HepG2 (cell line): Measurements from ENCODE around the gene PCYOX1L. TPM values are rescaled to one million over a fixed set of nuclear protein-coding genes. Genes with fewer than 3 reads are reported as not detected.

Experiments
- ATAC-seq: fragments of 200-7000 bp; cut with Tn5 transposase; 3 replicates; pipeline ENCODE4 v1.9.1; 2020; ENCODE audit warnings: mild to moderate bottlenecking, moderate library complexity
- Bru-seq: library from RNA; stranded (reverse); fragments of 400-500 nt; gene quantifications from one replicate; lab custom pipeline; 2021; lab: Mats Ljungman, UMichigan
- BruChase-seq, 2 experiments: library from RNA; stranded (reverse); fragments of 400-500 nt; gene quantifications; one replicate each; lab custom pipeline; 2021; lab: Mats Ljungman, UMichigan
- BruUV-seq: library from RNA; stranded (reverse); fragments of 400-500 nt; replicated peaks from 2 replicates; lab custom pipeline; 2021; lab: Mats Ljungman, UMichigan
- CTCF ChIA-PET: fragments of 300-600 bp; formaldehyde crosslinking; extraction: SDS; loops from one replicate; lab custom pipeline; 2021; ENCODE audit warnings: low total read pairs, inconsistent platforms, low intra/inter-chr PET ratio; lab: Yijun Ruan, JAX
- POLR2A ChIA-PET: fragments of 350-600 bp; sonication (Branson Sonifier 250); formaldehyde crosslinking; loops from one replicate; lab custom pipeline; 2020; ENCODE audit warnings: antibody characterized with exemption, inconsistent platforms; lab: Yijun Ruan, JAX
- DNase-seq: peaks from one replicate; pipeline ENCODE4 v3.0.0-alpha.2; 2015; ENCODE audit warnings: low spot score
- FAIRE-seq: peaks from 3 replicates; lab custom pipeline; 2011; peaks lifted over from hg19 to GRCh38; lab: Jason Lieb, UNC
- H2AFZ ChIP-seq: one replicate; pipeline ENCODE4 v1.6.1; 2011; ENCODE audit warnings: low read length, inconsistent platforms
- H3K27ac ChIP-seq: fragments of 300-600 bp; 3 replicates; pipeline ENCODE4 v1.8.0; 2011; ENCODE audit warnings: mixed run types, mild to moderate bottlenecking, mixed read lengths, low read length, inconsistent platforms; ENCODE audit not compliant: insufficient read depth; ENCODE audit errors: extremely low read length
- H3K27me3 ChIP-seq, 2 experiments: fragments of 200-600 bp in 1 of 2; 2 replicates in 1 of 2; 3 replicates in 1 of 2; pipeline versions ENCODE4 v1.6.0 to v1.8.0; 2011; ENCODE audit warnings: low read length in 2 of 2, mild to moderate bottlenecking in 2 of 2, moderate library complexity in 2 of 2, inconsistent platforms in 1 of 2; ENCODE audit not compliant: insufficient read depth in 2 of 2, control insufficient read depth in 1 of 2
- H3K36me3 ChIP-seq, 2 experiments: fragments of 200-600 bp in 1 of 2; replicated peaks in 1 of 2; 2 replicates in 1 of 2; 3 replicates in 1 of 2; pipeline versions ENCODE4 v1.5.1 to v1.8.0; 2011; ENCODE audit warnings: low read length in 2 of 2, inconsistent platforms in 1 of 2; ENCODE audit not compliant: insufficient read depth in 2 of 2, control insufficient read depth in 1 of 2
- H3K4me1 ChIP-seq: 2 replicates; pipeline ENCODE4 v1.5.1; 2012; ENCODE audit warnings: low read length, inconsistent platforms; ENCODE audit not compliant: insufficient read depth
- H3K4me2 ChIP-seq: 2 replicates; pipeline ENCODE4 v1.6.0; 2011; ENCODE audit warnings: low read depth, low read length, inconsistent platforms
- H3K4me3 ChIP-seq, 3 experiments: fragments of 200-600 bp in 1 of 3; sonication (generic), shearing (Covaris generic) in 1 of 3; replicated peaks in 1 of 3; 2 replicates each; pipeline ENCODE4 v1.5.1; 2011 to 2016; ENCODE audit warnings: low read length in 3 of 3, inconsistent platforms in 2 of 3, low read depth in 2 of 3, mild to moderate bottlenecking in 2 of 3, control low read depth in 1 of 3, mixed read lengths in 1 of 3; ENCODE audit not compliant: insufficient read depth in 1 of 3
- H3K79me2 ChIP-seq: one replicate; pipeline ENCODE4 v1.6.1; 2011; ENCODE audit warnings: low read length, inconsistent platforms; ENCODE audit not compliant: insufficient read depth
- H3K9ac ChIP-seq: 2 replicates; pipeline ENCODE4 v1.6.0; 2011; ENCODE audit warnings: mild to moderate bottlenecking, low read depth, low read length, inconsistent platforms; ENCODE audit not compliant: insufficient read depth
- H3K9me3 ChIP-seq: 2 replicates; pipeline ENCODE4 v1.5.1; 2012; ENCODE audit warnings: mild to moderate bottlenecking, low read length
- H4K20me1 ChIP-seq: 2 replicates; pipeline ENCODE4 v1.6.0; 2011; ENCODE audit warnings: inconsistent platforms, mild to moderate bottlenecking, low read length, moderate library complexity; ENCODE audit not compliant: insufficient read depth
- CREB1 ChIP-seq, 2 experiments: fragments of 450-650 bp in 1 of 2; IDR thresholded peaks; 2 replicates each; pipeline ENCODE4 v1.6.1; 2016 to 2017; ENCODE audit warnings: control low read depth in 1 of 2, mild to moderate bottlenecking in 1 of 2, missing compliant biosample characterization in 1 of 2, missing genetic modification characterization in 1 of 2
- GATAD1 ChIP-seq: IDR thresholded peaks from 2 replicates; pipeline ENCODE4 v1.6.1; 2016; ENCODE audit warnings: missing genetic modification reagents, missing compliant biosample characterization
- HDAC1 ChIP-seq: sonication (generic); formaldehyde crosslinking; IDR thresholded peaks from 2 replicates; pipeline ENCODE4 v1.5.1; 2020; ENCODE audit warnings: mild to moderate bottlenecking, missing genetic modification reagents
- RNF2 ChIP-seq: fragments of 450-650 bp; conservative IDR thresholded peaks from 2 replicates; pipeline ENCODE4 v1.6.1; 2016; ENCODE audit warnings: low read depth
- ZNF124 ChIP-seq: sonication (generic); formaldehyde crosslinking; IDR thresholded peaks from 2 replicates; pipeline ENCODE4 v1.4.0; 2020; ENCODE audit warnings: missing genetic modification reagents
- WGBS: methylation state at CpG from one replicate; pipeline ENCODE4 v1.1.6; 2017; ENCODE audit warnings: low lambda C conversion rate; 5-methylcytosine and 5-hydroxymethylcytosine counted together
- in situ Hi-C: cut with HindIII; loops from 2 replicates; pipeline ENCODE4 v1.10.0; 2017; ENCODE audit warnings: low pct_unique_long_range_greater_than_20kb; ENCODE audit not compliant: extremely low pct_ligation_motif_present
- intact Hi-C: fragments of 100-400 bp; cut with micrococcal nuclease; formaldehyde crosslinking; loops from one replicate; pipeline ENCODE4 v1.10.0; 2022; ENCODE audit not compliant: unreplicated experiment
- long read RNA-seq, 2 experiments: library from RNA in 1 of 2; library from polyadenylated mRNA in 1 of 2; stranded (forward) in 1 of 2; unstranded in 1 of 2; transcript quantifications; one replicate each; pipeline ENCODE4 v2.0.0, GENCODE V29; 2019 to 2022
- polyA minus RNA-seq, 3 experiments: library from RNA; depleted of rRNA, polyadenylated mRNA; stranded (reverse); fragments of >200 nt; gene quantifications; 2 replicates each; pipeline ENCODE4 v1.2.3, GENCODE V29; 2011; ENCODE audit warnings: low replicate concordance in 1 of 3
- polyA plus RNA-seq, 8 experiments: library from polyadenylated mRNA; depleted of rRNA in 3 of 8; stranded (reverse) in 7 of 8; unstranded in 1 of 8; fragments of >200 nt; fragmentation: Illumina TruSeq in 4 of 8; extraction: Trizol in 4 of 8; gene quantifications; 2 replicates each; pipeline versions ENCODE4 v1.2.1 to v1.2.3, GENCODE V29; 2011 to 2016; ENCODE audit warnings: low read depth in 4 of 8, missing spikeins in 1 of 8, mixed read lengths in 1 of 8; ENCODE audit not compliant: insufficient read depth in 1 of 8
- total RNA-seq, 5 experiments: library from RNA; depleted of rRNA; stranded (reverse); fragments of >200 nt; fragmentation: Illumina TruSeq; extraction: Trizol; gene quantifications; 2 replicates each; pipeline ENCODE4 v1.2.3, GENCODE V29; 2016; ENCODE audit warnings: low read depth in 1 of 5
- TF ChIP-seq, protein P1 (sequence below): sonication (generic); formaldehyde crosslinking; IDR thresholded peaks from 2 replicates; pipeline ENCODE4 v1.4.0; 2020; ENCODE audit warnings: mild to moderate bottlenecking, missing genetic modification reagents

The PCYOX1L gene, protein sequence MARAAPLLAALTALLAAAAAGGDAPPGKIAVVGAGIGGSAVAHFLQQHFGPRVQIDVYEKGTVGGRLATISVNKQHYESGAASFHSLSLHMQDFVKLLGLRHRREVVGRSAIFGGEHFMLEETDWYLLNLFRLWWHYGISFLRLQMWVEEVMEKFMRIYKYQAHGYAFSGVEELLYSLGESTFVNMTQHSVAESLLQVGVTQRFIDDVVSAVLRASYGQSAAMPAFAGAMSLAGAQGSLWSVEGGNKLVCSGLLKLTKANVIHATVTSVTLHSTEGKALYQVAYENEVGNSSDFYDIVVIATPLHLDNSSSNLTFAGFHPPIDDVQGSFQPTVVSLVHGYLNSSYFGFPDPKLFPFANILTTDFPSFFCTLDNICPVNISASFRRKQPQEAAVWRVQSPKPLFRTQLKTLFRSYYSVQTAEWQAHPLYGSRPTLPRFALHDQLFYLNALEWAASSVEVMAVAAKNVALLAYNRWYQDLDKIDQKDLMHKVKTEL
- total RNA-seq (2016; rRNA removed; fragmentation: Illumina TruSeq; extraction: Trizol) (0.24 and 1.00 TPM in 2 replicates), polyA plus RNA-seq (2011; rRNA removed) (3.7 and 5.6 TPM in 2 replicates), polyA minus RNA-seq (2011; rRNA and poly(A)+ RNA removed; ENCODE audit: low replicate concordance) (4.6 and 4.7 TPM in 2 replicates), Bru-seq, nascent RNA (percentile 34 among the genes with signal in this experiment), BruChase-seq, experiment 1, labeled RNA remaining after a 6-hour chase (percentile 39 among the genes with signal in this experiment), BruChase-seq, experiment 2, labeled RNA remaining after a 2-hour chase (percentile 40 among the genes with signal in this experiment)
- 0.10 and 0.26 TPM in 2 replicates for total RNA-seq (2016; cell fraction: cytosol; rRNA removed; fragmentation: Illumina TruSeq; extraction: Trizol; ENCODE audit: low read depth)
- total RNA-seq (2016; cell fraction: insoluble cytoplasmic fraction; rRNA removed; fragmentation: Illumina TruSeq; extraction: Trizol), result 0.27 and 0.78 TPM in 2 replicates
- 0.24 and 0.56 TPM in 2 replicates for total RNA-seq (2016; cell fraction: membrane; rRNA removed; fragmentation: Illumina TruSeq; extraction: Trizol)
- 1.0 and 1.1 TPM in 2 replicates for total RNA-seq (2016; cell fraction: nucleus; rRNA removed; fragmentation: Illumina TruSeq; extraction: Trizol)
- 3.7 and 4.7 TPM in 2 replicates for polyA plus RNA-seq (2011; cell fraction: cytosol; rRNA removed)
- 5.2 TPM in 2 replicates for polyA plus RNA-seq (2011; cell fraction: nucleus; rRNA removed)
- 3.3 and 4.0 TPM in 2 replicates for polyA plus RNA-seq (2012)
- 0.16 TPM in 1 of 2 replicates, not detected in the other for polyA plus RNA-seq (2016; cell fraction: cytosol; fragmentation: Illumina TruSeq; extraction: Trizol; ENCODE audit: low read depth)
- 0.26 and 0.53 TPM in 2 replicates for polyA plus RNA-seq (2016; cell fraction: insoluble cytoplasmic fraction; fragmentation: Illumina TruSeq; extraction: Trizol; ENCODE audit: low read depth)
- 0.11 and 0.14 TPM in 2 replicates for polyA plus RNA-seq (2016; cell fraction: membrane; fragmentation: Illumina TruSeq; extraction: Trizol; ENCODE audit: low read depth)
- polyA plus RNA-seq (2016; cell fraction: nucleus; fragmentation: Illumina TruSeq; extraction: Trizol; ENCODE audit: insufficient read depth, low read depth), result 2.1 and 2.8 TPM in 2 replicates
- 1.8 and 2.4 TPM in 2 replicates for polyA minus RNA-seq (2011; cell fraction: cytosol; rRNA and poly(A)+ RNA removed)
- 2.3 and 4.6 TPM in 2 replicates for polyA minus RNA-seq (2011; cell fraction: nucleus; rRNA and poly(A)+ RNA removed)
- long read RNA-seq, experiment 1, partial matches to known transcripts, result 0 of 4 reads
- long read RNA-seq, experiment 1, other reads (novel, unspliced or antisense), result 0 of 4 reads
- long read RNA-seq, experiment 2, partial matches to known transcripts, result 1 of 5 reads
- long read RNA-seq, experiment 2, other reads (novel, unspliced or antisense), result 2 of 5 reads

DNA sequence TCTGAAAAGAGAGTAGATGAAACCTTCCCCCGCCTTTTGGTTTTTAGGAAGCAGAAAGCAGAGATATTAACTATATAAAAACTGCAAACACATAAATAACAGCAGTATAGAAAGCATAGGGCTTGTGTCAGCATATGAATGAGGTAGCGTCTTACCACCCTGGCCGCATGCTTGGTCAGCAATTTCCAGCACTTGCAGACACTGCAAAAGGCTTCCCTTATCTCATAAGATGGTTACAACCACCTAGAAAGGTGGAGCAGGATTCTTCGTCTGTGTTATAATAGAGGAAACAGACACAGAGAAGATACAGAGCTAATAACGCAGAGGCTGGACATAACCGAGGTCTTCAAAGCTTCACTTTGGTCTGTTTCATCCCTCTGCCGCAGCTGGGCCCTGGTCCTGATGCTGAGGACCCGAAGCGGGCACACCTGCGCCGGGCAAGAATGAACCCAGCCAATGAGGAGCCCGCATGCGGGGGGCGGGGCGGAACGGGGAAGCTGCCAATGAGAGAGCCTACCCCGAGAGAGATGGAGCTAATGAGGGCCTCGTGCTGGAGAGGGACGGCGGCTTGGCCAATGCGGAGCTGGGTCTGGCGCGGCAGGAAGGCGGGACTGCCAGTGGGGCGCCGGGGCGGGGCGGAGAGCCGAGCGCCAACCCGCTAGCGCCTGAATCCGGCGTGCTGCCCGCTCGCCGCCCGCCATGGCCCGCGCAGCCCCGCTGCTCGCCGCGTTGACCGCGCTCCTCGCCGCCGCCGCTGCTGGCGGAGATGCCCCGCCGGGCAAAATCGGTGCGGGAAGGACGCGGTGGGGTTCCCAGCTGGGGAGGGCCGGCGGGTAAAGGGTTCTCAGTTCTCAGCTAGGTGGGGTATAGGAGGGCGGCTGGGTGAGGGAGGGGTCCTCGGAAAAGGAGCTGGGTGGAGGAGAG, at the start of gene PCYOX1L:
Gene PCYOX1L (plus strand): TSS at position 677 of the 924 bp plus-strand sequence. CDS start 23 bp downstream, at position 700.
- ATAC-seq (peak; percentile 100), DNase-seq (peak; percentile 92), FAIRE-seq (peak; percentile 77)
- Histone ChIP-seq H3K4me2 (peak within 1 kb of the TSS; percentile 94), H3K27ac (no peak within 1 kb of the TSS), H4K20me1 (no peaks in the 10 kb centered on the region), H3K27me3 (no peaks in the 10 kb centered on the region), H2AFZ (peak within 1 kb of the TSS; percentile 84), H3K4me1 (peaks cover 21% of the 10 kb centered on the region), H3K36me3 (peaks cover 3 to 11% of the 10 kb centered on the region in 2 experiments; a peak in 3 of 5 replicates), H3K79me2 (no peaks in the 10 kb centered on the region), H3K4me3 (peak within 1 kb of the TSS; percentile 60 to 79 (median 63)), H3K9me3 (no peaks in the 10 kb centered on the region), H3K9ac (peak within 1 kb of the TSS; percentile 44; the same call in 1 of the 2 replicates)
- intact Hi-C loops, result no loop called here
- ChIA-PET POLR2A (interaction anchor here (1.1 to 3.8 kb wide), 6 partner anchors 9 to 194 kb away, joined by 3 to 32 read pairs (median 9); partner anchors contain the start of genes CSNK1A1 and GRPEL2), CTCF (no interaction called here)
- no TSS peak for BruUV-seq
- in situ Hi-C loops, result no loop called here
- WGBS, result 5% methylated on average over 29 of the region's 61 CpGs
- TF ChIP-seq, protein P1, sequence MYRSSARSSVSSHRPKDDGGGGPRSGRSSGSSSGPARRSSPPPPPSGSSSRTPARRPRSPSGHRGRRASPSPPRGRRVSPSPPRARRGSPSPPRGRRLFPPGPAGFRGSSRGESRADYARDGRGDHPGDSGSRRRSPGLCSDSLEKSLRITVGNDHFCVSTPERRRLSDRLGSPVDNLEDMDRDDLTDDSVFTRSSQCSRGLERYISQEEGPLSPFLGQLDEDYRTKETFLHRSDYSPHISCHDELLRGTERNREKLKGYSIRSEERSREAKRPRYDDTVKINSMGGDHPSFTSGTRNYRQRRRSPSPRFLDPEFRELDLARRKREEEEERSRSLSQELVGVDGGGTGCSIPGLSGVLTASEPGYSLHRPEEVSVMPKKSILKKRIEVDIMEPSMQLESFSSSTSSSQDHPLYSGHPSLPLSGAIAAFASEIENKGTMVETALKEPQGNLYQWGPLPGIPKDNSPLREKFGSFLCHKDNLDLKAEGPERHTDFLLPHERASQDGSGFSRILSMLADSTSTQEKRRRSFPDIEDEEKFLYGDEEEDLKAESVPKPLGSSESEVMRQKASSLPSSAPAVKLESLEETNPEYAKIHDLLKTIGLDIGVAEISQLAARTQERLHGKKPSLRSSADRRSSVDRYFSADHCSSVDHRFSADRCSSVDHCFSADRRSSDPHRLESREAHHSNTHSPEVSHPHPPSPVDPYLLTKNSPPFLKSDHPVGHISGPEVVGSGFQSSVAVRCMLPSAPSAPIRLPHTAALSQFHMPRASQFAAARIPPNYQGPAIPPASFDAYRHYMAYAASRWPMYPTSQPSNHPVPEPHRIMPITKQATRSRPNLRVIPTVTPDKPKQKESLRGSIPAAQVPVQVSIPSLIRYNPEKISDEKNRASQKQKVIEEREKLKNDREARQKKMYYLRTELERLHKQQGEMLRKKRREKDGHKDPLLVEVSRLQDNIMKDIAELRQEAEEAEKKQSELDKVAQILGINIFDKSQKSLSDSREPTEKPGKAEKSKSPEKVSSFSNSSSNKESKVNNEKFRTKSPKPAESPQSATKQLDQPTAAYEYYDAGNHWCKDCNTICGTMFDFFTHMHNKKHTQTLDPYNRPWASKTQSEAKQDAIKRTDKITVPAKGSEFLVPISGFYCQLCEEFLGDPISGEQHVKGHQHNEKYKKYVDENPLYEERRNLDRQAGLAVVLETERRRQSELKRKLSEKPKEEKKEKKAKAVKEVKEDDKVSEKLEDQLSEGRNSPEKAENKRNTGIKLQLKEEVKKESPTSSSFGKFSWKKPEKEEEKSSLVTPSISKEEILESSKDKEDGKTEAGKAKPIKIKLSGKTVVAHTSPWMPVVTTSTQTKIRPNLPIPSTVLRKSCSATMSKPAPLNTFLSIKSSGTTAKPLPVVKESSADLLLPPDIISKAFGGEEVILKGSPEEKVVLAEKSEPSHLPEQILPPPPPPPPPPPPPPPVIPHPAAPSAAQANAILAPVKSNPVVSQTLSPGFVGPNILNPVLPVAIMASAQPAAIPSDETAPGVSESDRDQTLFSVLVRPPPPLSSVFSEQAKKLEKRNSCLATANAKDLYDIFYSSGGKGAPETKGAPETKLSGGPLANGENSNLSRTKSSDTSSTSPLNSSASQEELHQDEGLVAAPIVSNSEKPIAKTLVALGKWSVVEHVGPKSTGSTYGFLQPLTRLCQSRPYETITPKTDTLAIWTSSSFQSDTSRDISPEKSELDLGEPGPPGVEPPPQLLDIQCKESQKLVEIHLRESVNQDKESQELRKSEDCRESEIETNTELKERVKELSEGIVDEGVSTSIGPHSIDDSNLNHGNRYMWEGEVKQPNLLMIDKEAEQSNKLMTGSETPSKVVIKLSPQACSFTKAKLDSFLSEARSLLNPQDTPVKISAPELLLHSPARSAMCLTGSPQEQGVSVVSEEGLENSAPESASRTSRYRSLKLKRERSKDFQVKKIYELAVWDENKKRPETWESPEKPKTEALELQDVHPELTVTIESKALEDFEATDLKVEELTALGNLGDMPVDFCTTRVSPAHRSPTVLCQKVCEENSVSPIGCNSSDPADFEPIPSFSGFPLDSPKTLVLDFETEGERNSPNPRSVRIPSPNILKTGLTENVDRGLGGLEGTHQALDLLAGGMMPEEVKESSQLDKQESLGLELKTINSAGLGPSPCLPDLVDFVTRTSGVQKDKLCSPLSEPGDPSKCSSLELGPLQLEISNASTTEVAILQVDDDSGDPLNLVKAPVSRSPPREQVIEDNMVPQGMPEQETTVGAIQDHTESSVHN (CRISPR knock-in tag), result no peak
- TF ChIP-seq RNF2 (peak; percentile 81), GATAD1 (CRISPR knock-in tag) (0 out of 2 replicates have a peak, but pooled peaks have one; percentile 12), ZNF124 (CRISPR knock-in tag) (no peak; the same call in 1 of the 2 replicates), CREB1 (IDR thresholded peaks at IDR 0.05) (0 out of 2 replicates have a peak, but pooled peaks have one; percentile 34), CREB1 (CRISPR knock-in tag; IDR thresholded peaks at IDR 0.05) (no peak), HDAC1 (peak; percentile 63)
